Thyroid gland (tissue), 4 donors: ENCODE data around the gene EHMT1.

Experiments
- POLR2A ChIP-seq, 2 donors: fragments of 450-650 bp; IDR thresholded peaks; one replicate each; pipeline ENCODE4 v1.6.1; 2017; ENCODE audit warnings: antibody characterized with exemption in 2 of 2, mild to moderate bottlenecking in 2 of 2, moderate library complexity in 1 of 2
- TF ChIP-seq, protein P1 (sequence below), 6 experiments: fragments of 200-600 bp in 3 of 6; fragments of 450-650 bp in 3 of 6; sonication (generic) in 3 of 6; IDR thresholded peaks; one replicate each; pipeline ENCODE4 v1.5.1; 2016 to 2019; ENCODE audit warnings: antibody characterized with exemption in 6 of 6, mild to moderate bottlenecking in 2 of 6, inconsistent platforms in 1 of 6, moderate library complexity in 1 of 6

DNA sequence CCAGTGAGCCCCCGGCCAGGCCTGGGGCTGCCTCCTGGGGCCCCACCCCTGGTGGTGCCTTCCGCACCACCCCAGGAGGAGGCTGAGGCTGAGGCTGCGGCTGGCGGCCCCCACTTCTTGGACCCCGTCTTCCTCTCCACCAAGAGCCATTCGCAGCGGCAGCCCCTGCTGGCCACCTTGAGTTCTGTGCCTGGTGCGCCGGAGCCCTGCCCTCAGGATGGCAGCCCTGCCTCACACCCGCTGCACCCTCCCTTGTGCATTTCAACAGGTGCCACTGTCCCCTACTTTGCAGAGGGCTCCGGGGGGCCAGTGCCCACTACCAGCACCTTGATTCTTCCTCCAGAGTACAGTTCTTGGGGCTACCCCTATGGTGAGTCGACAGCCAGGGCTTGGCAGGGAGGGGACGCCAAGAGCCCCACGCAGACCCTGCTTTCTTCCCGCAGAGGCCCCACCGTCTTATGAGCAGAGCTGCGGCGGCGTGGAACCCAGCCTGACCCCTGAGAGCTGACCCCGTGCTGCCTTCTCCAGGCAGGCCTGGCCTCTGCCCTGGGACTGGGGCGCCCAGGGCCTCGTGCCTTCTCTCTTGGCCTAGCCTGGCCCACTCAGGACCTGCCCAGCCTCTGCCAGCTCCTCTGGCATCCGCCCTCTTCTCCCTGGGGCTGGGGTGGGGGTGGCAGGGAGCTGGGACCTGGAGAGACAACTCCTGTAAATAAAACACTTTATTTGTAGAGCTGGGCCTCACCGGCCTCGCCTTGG lies 4.0 kb upstream of the EHMT1 start:
- TF ChIP-seq, protein P1, sequence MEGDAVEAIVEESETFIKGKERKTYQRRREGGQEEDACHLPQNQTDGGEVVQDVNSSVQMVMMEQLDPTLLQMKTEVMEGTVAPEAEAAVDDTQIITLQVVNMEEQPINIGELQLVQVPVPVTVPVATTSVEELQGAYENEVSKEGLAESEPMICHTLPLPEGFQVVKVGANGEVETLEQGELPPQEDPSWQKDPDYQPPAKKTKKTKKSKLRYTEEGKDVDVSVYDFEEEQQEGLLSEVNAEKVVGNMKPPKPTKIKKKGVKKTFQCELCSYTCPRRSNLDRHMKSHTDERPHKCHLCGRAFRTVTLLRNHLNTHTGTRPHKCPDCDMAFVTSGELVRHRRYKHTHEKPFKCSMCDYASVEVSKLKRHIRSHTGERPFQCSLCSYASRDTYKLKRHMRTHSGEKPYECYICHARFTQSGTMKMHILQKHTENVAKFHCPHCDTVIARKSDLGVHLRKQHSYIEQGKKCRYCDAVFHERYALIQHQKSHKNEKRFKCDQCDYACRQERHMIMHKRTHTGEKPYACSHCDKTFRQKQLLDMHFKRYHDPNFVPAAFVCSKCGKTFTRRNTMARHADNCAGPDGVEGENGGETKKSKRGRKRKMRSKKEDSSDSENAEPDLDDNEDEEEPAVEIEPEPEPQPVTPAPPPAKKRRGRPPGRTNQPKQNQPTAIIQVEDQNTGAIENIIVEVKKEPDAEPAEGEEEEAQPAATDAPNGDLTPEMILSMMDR (IDR thresholded peaks at IDR 0.05) = no peak
- no peak for TF ChIP-seq POLR2A (IDR thresholded peaks at IDR 0.05)
